Epithelial cell of proximal tubule (primary cell): ENCODE measurements around the gene CLPX. TPM values are rescaled to one million over a fixed set of nuclear protein-coding genes. Genes with fewer than 3 reads are reported as not detected.

Experiments used
- DNase-seq: peaks from one replicate; pipeline ENCODE4 v3.0.0-alpha.2; 2011; ENCODE audit warnings: low read depth
- H3K4me3 ChIP-seq: 2 replicates; pipeline ENCODE4 v1.5.1; 2011; ENCODE audit warnings: low read depth, mild to moderate bottlenecking, low read length
- total RNA-seq: library from RNA; depleted of rRNA; stranded (reverse); fragments of >200 nt; gene quantifications from 2 replicates; pipeline ENCODE4 v1.2.3, GENCODE V29; 2015
- TF ChIP-seq, protein P1 (sequence below): conservative IDR thresholded peaks from 2 replicates; pipeline ENCODE4 v1.5.1; 2012; ENCODE audit warnings: low read depth, mild to moderate bottlenecking, low read length

The CLPX gene
- total RNA-seq, 1 donor from 2014 or later, result 24.3 TPM

DNA sequence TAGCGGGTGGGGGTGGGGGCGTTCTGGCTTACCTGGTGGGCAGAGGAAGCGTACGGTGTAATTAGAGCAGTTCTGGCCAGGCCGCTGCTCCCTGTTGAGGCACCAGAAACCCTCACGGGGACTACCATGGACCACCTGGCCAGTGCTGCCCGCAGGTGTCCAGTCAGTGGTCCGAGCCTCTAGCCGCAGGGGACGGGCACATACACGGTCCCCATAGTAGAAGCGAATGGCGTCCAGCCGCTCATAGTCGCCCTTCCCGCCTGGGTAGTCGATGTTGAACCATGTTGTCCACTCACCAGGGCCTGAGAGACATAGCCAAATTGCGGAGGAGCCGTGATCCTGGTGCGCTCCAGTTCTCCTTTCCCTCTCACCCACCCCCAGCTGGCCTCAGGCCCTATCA, 21.6 kb upstream of the CLPX start:
- no peak for DNase-seq
- TF ChIP-seq, protein P1, sequence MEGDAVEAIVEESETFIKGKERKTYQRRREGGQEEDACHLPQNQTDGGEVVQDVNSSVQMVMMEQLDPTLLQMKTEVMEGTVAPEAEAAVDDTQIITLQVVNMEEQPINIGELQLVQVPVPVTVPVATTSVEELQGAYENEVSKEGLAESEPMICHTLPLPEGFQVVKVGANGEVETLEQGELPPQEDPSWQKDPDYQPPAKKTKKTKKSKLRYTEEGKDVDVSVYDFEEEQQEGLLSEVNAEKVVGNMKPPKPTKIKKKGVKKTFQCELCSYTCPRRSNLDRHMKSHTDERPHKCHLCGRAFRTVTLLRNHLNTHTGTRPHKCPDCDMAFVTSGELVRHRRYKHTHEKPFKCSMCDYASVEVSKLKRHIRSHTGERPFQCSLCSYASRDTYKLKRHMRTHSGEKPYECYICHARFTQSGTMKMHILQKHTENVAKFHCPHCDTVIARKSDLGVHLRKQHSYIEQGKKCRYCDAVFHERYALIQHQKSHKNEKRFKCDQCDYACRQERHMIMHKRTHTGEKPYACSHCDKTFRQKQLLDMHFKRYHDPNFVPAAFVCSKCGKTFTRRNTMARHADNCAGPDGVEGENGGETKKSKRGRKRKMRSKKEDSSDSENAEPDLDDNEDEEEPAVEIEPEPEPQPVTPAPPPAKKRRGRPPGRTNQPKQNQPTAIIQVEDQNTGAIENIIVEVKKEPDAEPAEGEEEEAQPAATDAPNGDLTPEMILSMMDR, result no peak
- H3K4me3 ChIP-seq, result no peak overlapping the region

DNA sequence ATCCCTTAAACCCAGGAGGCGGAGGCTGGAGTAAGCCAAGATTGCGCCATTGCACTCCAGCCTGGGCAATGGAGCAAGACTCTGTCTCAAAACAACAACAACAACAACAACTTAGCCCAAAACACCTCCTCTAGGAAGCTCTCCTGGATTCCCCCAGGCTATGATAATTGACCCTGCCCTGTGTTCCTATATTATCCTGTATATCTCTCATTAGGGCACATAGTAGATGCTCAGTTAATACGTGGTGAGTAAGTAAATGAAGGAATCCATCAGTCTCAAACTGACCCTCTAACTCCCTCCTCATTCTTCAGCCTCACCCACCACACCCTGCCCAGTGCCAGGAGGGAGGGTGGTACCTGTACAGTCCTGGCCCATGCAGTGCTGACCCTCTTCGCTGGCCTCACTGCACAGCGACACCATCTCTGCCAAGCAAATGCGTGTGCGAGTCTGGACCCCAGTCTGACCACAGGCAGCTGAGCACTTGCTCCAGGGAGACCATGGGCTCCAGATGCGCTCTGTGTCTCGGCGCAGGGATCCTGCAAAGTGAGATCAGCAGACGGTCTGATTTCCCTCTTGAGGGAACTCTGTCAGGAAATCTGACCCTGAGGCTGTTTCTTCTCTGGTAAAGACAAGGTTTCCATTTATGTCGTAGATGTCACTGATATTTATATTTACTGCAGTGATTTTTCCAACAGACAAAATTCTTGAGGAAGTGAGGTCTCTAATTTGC, 20.0 kb upstream of the CLPX start:
- TF ChIP-seq, protein P1, result no peak
- no peak overlapping the region for H3K4me3 ChIP-seq
- DNase-seq, result no peak

DNA sequence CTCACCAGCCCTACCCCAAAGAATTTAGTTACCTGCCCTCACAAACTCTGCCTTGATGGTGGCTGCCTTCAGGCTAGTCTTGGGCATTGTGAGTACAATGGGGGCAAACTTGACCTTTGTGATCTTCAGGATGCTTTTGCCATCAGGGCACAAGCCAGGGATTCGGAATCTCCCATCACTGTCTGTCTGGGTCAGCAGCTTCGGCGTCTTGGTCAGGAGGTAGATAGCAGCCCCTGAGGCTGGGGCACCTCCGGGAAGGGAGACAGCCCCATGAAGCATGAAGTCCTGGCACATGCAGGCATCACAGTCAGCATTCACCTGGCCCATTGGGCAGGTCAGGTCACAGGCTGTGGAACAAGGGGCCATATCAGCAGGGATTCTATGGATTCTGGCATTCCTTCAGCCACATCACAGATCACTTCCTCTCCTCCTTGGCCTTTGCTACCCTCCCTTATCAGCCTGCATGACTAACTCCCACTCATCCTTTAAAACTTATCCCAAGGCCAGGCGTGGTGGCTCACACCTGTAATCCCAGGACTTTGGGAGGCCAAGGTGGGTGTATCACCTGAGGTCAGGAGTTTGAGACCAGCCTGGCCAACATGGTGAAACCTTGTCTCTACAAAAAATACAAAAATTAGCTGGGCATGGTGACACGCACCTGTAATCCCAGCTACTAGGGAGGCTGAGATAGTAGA, 19.2 kb upstream of the CLPX start:
- H3K4me3 ChIP-seq, result no peak overlapping the region
- TF ChIP-seq, protein P1, result no peak
- no peak for DNase-seq

DNA sequence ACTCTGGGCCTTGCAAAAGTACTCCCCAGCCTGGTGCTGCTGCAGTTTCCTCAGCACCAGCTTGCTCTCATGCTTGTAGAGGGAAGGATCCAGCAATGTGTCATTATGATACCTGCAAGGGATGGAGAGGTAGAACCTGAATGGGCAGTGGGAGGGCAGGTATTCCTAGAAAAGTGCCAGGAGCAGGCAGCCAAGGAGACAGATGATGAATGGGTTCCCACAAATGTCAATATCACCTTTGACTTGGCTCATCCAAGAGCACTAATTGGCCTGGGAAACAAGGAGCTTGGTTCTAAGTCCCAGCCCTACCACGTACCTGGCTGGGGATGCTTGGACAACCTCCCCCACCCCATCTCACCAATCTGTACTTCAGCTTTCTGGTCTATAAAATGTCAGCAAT, 16.8 kb upstream of the CLPX start:
- TF ChIP-seq, protein P1, result no peak
- H3K4me3 ChIP-seq, result no peak overlapping the region
- no peak for DNase-seq

DNA sequence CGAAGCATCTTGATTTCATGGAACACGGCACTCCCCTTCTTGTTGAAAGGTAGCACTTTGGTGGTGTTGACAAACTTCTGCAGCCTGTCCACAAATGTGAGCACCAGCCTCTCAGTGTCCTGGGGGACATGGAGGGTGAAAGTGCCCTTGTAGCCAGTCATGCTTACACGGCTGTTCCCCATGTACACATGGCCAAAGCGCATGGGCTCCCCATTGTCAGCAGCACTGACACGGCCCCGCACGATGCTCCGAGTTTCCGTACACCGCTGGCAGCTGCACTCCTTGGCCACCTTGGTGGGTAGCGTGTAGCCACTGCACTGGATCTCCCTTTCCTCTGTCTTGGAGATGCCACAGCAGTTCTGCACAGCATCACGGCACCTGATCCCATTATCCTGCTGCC, 13.4 kb upstream of the CLPX start:
- DNase-seq, result no peak
- TF ChIP-seq, protein P1, result no peak

DNA sequence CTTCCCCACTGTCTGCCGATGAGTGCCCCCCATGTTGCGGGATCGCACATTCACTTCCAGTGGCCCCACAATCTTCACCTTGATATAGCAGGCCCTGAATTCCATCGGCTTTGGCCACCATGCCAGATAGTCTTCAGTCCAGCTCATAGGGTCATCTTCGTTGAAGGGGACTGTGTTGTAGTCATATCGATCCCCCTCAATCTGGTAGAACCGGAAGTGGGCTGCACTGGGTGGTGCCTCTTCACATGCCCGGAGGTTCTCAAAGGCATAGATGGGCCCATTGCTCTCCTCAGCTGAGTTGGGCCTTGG, 12.1 kb upstream of the CLPX start:
- DNase-seq, result no peak
- TF ChIP-seq, protein P1, result no peak
- H3K4me3 ChIP-seq, result no peak overlapping the region

More for the DNA sequence above, 13.4 kb upstream of the CLPX start:
- H3K4me3 ChIP-seq, result no peak overlapping the region

DNA sequence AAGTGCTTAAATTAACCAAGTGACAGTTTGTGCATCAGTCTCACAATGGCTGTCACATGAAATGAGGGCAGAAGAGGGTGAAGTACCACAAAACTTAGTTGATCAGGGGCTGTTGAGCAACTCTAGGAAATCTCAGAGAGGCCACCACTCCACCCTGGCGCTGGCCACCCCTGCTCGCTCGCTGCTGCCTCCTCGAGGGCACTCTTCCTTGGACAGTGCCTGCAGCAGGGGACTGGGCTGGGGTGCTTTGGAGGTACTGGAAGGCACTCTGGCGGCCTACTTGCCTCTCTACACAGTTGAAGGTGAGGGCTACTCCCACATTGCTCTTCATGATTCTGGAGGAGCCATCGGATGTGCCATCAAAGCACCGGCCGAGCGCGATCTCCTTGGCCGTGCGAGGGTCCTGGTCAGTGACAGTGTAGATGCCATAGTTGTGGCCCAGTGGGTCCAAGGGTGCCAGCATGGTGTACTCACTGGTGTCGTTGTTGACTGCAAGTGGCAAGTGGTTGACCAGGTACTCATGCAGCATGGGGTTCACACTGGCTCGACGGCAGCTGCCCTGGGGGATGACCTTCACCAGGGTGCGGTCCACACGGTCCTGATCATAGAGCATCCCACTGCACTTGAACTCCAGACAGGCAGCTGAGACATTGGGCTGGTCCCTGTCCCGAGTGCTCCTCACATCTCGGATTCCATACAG, 11.6 kb upstream of the CLPX start:
- H3K4me3 ChIP-seq, result no peak overlapping the region
- no peak for DNase-seq
- TF ChIP-seq, protein P1, result no peak
